ENCODE measurements around the gene FOXC1.

GRCh38 chr6:1621070-1621701 lies 11.5 kb downstream of the FOXC1 start:
- no peak for TF ChIP-seq EZH2 (IDR thresholded peaks at IDR 0.05; ENCODE audit: borderline replicate concordance, insufficient read depth, low read length, poor library complexity, severe bottlenecking)
- no peak for TF ChIP-seq EP300 (conservative IDR thresholded peaks at IDR 0.05; ENCODE audit: poor library complexity, severe bottlenecking)

Data from neural cell (in vitro differentiated cells).